OCI-LY1 (cell line): Measurements from ENCODE around the gene ZNF804B.

Experiments
- CTCF ChIP-seq: fragments of 200-600 bp; sonication (generic), shearing (Covaris generic); IDR thresholded peaks from 2 replicates; pipeline ENCODE4 v1.5.1; 2017; ENCODE audit warnings: mild to moderate bottlenecking, antibody characterized with exemption, low read length, moderate library complexity, mixed read lengths
- EZH2 ChIP-seq: fragments of 200-600 bp; sonication (generic), shearing (Covaris generic); IDR thresholded peaks from 2 replicates; pipeline ENCODE4 v1.8.0; 2017; ENCODE audit warnings: borderline replicate concordance, mixed run types, mild to moderate bottlenecking, antibody characterized with exemption, low read length, moderate library complexity, mixed read lengths

GRCh38 chr7:89067048-89067447 lies 307.5 kb downstream of the ZNF804B start:
- TF ChIP-seq CTCF, result no peak
- no peak for TF ChIP-seq EZH2
